Neural progenitor cell (in vitro differentiated cells): ENCODE data around the gene LPP. TPM values are rescaled to one million over a fixed set of nuclear protein-coding genes. Genes with fewer than 3 reads are reported as not detected.

Experiments used
- DNase-seq: peaks from one replicate; pipeline ENCODE4 v3.0.0-alpha.2; 2016; ENCODE audit warnings: low spot score
- H2AFZ ChIP-seq: fragments of 200-600 bp; sonication (generic); replicated peaks from 2 replicates; pipeline ENCODE4 v1.6.1; 2016; ENCODE audit warnings: antibody characterized with exemption
- H3F3A ChIP-seq: fragments of 200-600 bp; sonication (generic); 2 replicates; pipeline ENCODE4 v1.6.1; 2016; ENCODE audit warnings: antibody characterized with exemption, low read depth
- H3K27ac ChIP-seq: fragments of 200-600 bp; sonication (generic); 2 replicates; pipeline ENCODE4 v1.5.1; 2016; ENCODE audit warnings: mild to moderate bottlenecking
- H3K27me3 ChIP-seq: fragments of 200-600 bp; sonication (generic); 2 replicates; pipeline ENCODE4 v1.6.1; 2016; ENCODE audit warnings: mild to moderate bottlenecking, moderate library complexity
- H3K36me3 ChIP-seq: fragments of 200-600 bp; sonication (generic); 2 replicates; pipeline ENCODE4 v1.5.1; 2016
- H3K4me1 ChIP-seq: fragments of 200-600 bp; sonication (generic); 2 replicates; pipeline ENCODE4 v1.6.1; 2016; ENCODE audit warnings: mixed run types
- H3K4me2 ChIP-seq: fragments of 200-600 bp; sonication (generic); 2 replicates; pipeline ENCODE4 v1.6.1; 2016
- H3K4me3 ChIP-seq: fragments of 200-600 bp; sonication (generic); 2 replicates; pipeline ENCODE4 v1.5.1; 2016
- H3K79me2 ChIP-seq: fragments of 200-600 bp; sonication (generic); 2 replicates; pipeline ENCODE4 v1.6.1; 2016; ENCODE audit warnings: low read depth
- H3K9ac ChIP-seq: fragments of 200-600 bp; sonication (generic); 2 replicates; pipeline ENCODE4 v1.6.1; 2016
- H3K9me3 ChIP-seq: fragments of 200-600 bp; sonication (generic); 2 replicates; pipeline ENCODE4 v1.5.1; 2016; ENCODE audit warnings: low read depth
- H4K20me1 ChIP-seq: fragments of 200-600 bp; sonication (generic); 2 replicates; pipeline ENCODE4 v1.6.1; 2016; ENCODE audit warnings: low read depth
- H3K27ac Mint-ChIP-seq: 3 replicates; pipeline ENCODE4 v1.8.0; 2021; ENCODE audit warnings: mixed read lengths
- H3K27me3 Mint-ChIP-seq: 2 replicates; pipeline ENCODE4 v1.8.0; 2022; ENCODE audit warnings: low read depth, mild to moderate bottlenecking, inconsistent platforms, moderate library complexity, mixed read lengths; ENCODE audit not compliant: insufficient read depth
- H3K36me3 Mint-ChIP-seq: 3 replicates; pipeline ENCODE4 v1.8.0; 2021; ENCODE audit warnings: mixed read lengths
- H3K4me1 Mint-ChIP-seq: 3 replicates; pipeline ENCODE4 v1.8.0; 2021; ENCODE audit warnings: mixed read lengths
- H3K4me3 Mint-ChIP-seq: 3 replicates; pipeline ENCODE4 v1.8.0; 2021; ENCODE audit warnings: mild to moderate bottlenecking, moderate library complexity, mixed read lengths
- H3K9me3 Mint-ChIP-seq: 3 replicates; pipeline ENCODE4 v1.8.0; 2020; ENCODE audit warnings: mixed read lengths
- EZH2 ChIP-seq: fragments of 200-600 bp; sonication (generic); IDR thresholded peaks from 2 replicates; pipeline ENCODE4 v1.6.1; 2017; ENCODE audit warnings: antibody characterized with exemption, mild to moderate bottlenecking, moderate library complexity
- EZH2phosphoT487 ChIP-seq: fragments of 200-600 bp; sonication (generic); IDR thresholded peaks from 2 replicates; pipeline ENCODE4 v1.6.1; 2017; ENCODE audit warnings: antibody characterized with exemption
- total RNA-seq: library from RNA; depleted of rRNA; stranded (reverse); fragments of >200 nt; gene quantifications from 2 replicates; pipeline ENCODE4 v1.2.3, GENCODE V29; 2015; ENCODE audit warnings: low replicate concordance
- TF ChIP-seq, protein P1 (sequence below): fragments of 200-600 bp; sonication (generic); IDR thresholded peaks from 2 replicates; pipeline ENCODE4 v1.5.1; 2017; ENCODE audit warnings: antibody characterized with exemption, mild to moderate bottlenecking

LPP gene
- total RNA-seq, 1 donor from 2014 or later, result 18.9 TPM

GRCh38 chr3:188496390-188496789 lies 342.4 kb downstream of the LPP start:
- no peak overlapping the region for H3K9ac ChIP-seq
- Mint-ChIP-seq H3K4me3 (no peak overlapping the region), H3K27me3 (peaks cover 2% of the 10 kb centered on the region), H3K4me1 (no peaks in the 10 kb centered on the region), H3K36me3 (peaks cover 1% of the 10 kb centered on the region), H3K27ac (no peak overlapping the region), H3K9me3 (no peaks in the 10 kb centered on the region)
- H3K79me2 ChIP-seq, result no peaks in the 10 kb centered on the region
- H3K9me3 ChIP-seq, result no peaks in the 10 kb centered on the region
- DNase-seq, result no peak
- H3K4me1 ChIP-seq, result no peaks in the 10 kb centered on the region
- no peak overlapping the region for H3K4me3 ChIP-seq
- no peak overlapping the region for H3K27ac ChIP-seq
- no peak overlapping the region for H3K4me2 ChIP-seq
- TF ChIP-seq EZH2, result no peak
- TF ChIP-seq, protein P1, sequence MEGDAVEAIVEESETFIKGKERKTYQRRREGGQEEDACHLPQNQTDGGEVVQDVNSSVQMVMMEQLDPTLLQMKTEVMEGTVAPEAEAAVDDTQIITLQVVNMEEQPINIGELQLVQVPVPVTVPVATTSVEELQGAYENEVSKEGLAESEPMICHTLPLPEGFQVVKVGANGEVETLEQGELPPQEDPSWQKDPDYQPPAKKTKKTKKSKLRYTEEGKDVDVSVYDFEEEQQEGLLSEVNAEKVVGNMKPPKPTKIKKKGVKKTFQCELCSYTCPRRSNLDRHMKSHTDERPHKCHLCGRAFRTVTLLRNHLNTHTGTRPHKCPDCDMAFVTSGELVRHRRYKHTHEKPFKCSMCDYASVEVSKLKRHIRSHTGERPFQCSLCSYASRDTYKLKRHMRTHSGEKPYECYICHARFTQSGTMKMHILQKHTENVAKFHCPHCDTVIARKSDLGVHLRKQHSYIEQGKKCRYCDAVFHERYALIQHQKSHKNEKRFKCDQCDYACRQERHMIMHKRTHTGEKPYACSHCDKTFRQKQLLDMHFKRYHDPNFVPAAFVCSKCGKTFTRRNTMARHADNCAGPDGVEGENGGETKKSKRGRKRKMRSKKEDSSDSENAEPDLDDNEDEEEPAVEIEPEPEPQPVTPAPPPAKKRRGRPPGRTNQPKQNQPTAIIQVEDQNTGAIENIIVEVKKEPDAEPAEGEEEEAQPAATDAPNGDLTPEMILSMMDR, result no peak
- no peaks in the 10 kb centered on the region for H3F3A ChIP-seq
- no peaks in the 10 kb centered on the region for H3K27me3 ChIP-seq
- no peaks in the 10 kb centered on the region for H4K20me1 ChIP-seq
- H2AFZ ChIP-seq, result no peak overlapping the region
- peaks cover 3% of the 10 kb centered on the region for H3K36me3 ChIP-seq

DNA sequence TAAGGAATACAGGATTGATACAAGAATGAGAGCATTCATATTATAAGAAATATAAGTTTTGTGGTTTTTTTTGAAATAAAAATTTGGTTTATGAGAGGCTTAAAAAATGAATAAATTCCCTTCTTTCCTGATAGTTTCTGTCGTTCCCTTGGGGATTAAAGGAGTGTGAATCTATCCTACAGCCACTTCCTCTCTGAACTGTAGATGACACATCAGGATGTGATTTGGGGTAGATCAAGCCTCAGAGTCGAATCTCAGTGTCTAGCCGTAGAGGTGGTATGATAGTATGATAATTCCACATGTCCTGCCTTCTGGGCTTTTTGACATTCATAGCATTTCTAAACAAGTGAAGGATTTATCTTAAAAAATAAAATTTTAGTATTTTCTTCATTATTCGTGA lies 343.1 kb downstream of the LPP start:
- H3F3A ChIP-seq, result no peaks in the 10 kb centered on the region
- DNase-seq, result no peak
- H3K36me3 ChIP-seq, result peaks cover 3% of the 10 kb centered on the region
- no peak overlapping the region for H3K9ac ChIP-seq
- H3K27ac ChIP-seq, result no peak overlapping the region
- no peak overlapping the region for H2AFZ ChIP-seq
- H4K20me1 ChIP-seq, result no peaks in the 10 kb centered on the region
- Mint-ChIP-seq H3K27me3 (peaks cover 2% of the 10 kb centered on the region), H3K27ac (no peak overlapping the region), H3K9me3 (peaks cover 2% of the 10 kb centered on the region), H3K4me1 (no peaks in the 10 kb centered on the region), H3K4me3 (no peak overlapping the region), H3K36me3 (peaks cover 4% of the 10 kb centered on the region)
- H3K9me3 ChIP-seq, result no peaks in the 10 kb centered on the region
- H3K27me3 ChIP-seq, result no peaks in the 10 kb centered on the region
- H3K4me1 ChIP-seq, result no peaks in the 10 kb centered on the region
- no peak overlapping the region for H3K4me2 ChIP-seq
- TF ChIP-seq EZH2phosphoT487 (no peak), EZH2 (no peak)
- TF ChIP-seq, protein P1, result no peak
- H3K4me3 ChIP-seq, result no peak overlapping the region
- no peaks in the 10 kb centered on the region for H3K79me2 ChIP-seq

GRCh38 chr3:188503647-188504046 lies 349.7 kb downstream of the LPP start:
- peaks cover 18% of the 10 kb centered on the region for H3K36me3 Mint-ChIP-seq

More at GRCh38 chr3:188503647-188504046, 349.7 kb downstream of the LPP start:
- H3K27me3 ChIP-seq, result no peaks in the 10 kb centered on the region
- H2AFZ ChIP-seq, result no peak overlapping the region
- no peak overlapping the region for H3K4me2 ChIP-seq
- Mint-ChIP-seq H3K4me1 (no peaks in the 10 kb centered on the region), H3K27ac (no peak overlapping the region), H3K27me3 (no peaks in the 10 kb centered on the region), H3K4me3 (no peak overlapping the region), H3K9me3 (peaks cover 24% of the 10 kb centered on the region)
- peaks cover 10% of the 10 kb centered on the region for H3K36me3 ChIP-seq
- H3F3A ChIP-seq, result no peaks in the 10 kb centered on the region
- DNase-seq, result no peak
- H3K79me2 ChIP-seq, result peaks cover 5% of the 10 kb centered on the region
- no peaks in the 10 kb centered on the region for H3K9me3 ChIP-seq
- H3K27ac ChIP-seq, result no peak overlapping the region
- no peaks in the 10 kb centered on the region for H4K20me1 ChIP-seq
- no peaks in the 10 kb centered on the region for H3K4me1 ChIP-seq
- H3K9ac ChIP-seq, result no peak overlapping the region
- no peak overlapping the region for H3K4me3 ChIP-seq
- TF ChIP-seq, protein P1, result no peak
- TF ChIP-seq EZH2phosphoT487 (no peak), EZH2 (no peak)
